Astrocyte (in vitro differentiated cells and primary cell): ENCODE data around the gene NEK3.

ENCODE experiments used
- EZH2 ChIP-seq: IDR thresholded peaks from 2 replicates; pipeline ENCODE4 v1.6.1; 2012; ENCODE audit warnings: mild to moderate bottlenecking, low read length, inconsistent platforms; ENCODE audit not compliant: insufficient read depth
- TF ChIP-seq, protein P1 (sequence below): IDR thresholded peaks from 2 replicates; pipeline ENCODE4 v1.5.1; 2011; ENCODE audit warnings: low read depth, mild to moderate bottlenecking, inconsistent platforms, low read length, moderate library complexity; ENCODE audit not compliant: insufficient read depth

- TF ChIP-seq, protein P1, sequence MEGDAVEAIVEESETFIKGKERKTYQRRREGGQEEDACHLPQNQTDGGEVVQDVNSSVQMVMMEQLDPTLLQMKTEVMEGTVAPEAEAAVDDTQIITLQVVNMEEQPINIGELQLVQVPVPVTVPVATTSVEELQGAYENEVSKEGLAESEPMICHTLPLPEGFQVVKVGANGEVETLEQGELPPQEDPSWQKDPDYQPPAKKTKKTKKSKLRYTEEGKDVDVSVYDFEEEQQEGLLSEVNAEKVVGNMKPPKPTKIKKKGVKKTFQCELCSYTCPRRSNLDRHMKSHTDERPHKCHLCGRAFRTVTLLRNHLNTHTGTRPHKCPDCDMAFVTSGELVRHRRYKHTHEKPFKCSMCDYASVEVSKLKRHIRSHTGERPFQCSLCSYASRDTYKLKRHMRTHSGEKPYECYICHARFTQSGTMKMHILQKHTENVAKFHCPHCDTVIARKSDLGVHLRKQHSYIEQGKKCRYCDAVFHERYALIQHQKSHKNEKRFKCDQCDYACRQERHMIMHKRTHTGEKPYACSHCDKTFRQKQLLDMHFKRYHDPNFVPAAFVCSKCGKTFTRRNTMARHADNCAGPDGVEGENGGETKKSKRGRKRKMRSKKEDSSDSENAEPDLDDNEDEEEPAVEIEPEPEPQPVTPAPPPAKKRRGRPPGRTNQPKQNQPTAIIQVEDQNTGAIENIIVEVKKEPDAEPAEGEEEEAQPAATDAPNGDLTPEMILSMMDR, result no peak
- TF ChIP-seq EZH2, result no peak
Measured at GRCh38 chr13:52125547-52125946, 33.9 kb downstream of the NEK3 start.
